ENCODE results near the gene SLC31A1.

DNA sequence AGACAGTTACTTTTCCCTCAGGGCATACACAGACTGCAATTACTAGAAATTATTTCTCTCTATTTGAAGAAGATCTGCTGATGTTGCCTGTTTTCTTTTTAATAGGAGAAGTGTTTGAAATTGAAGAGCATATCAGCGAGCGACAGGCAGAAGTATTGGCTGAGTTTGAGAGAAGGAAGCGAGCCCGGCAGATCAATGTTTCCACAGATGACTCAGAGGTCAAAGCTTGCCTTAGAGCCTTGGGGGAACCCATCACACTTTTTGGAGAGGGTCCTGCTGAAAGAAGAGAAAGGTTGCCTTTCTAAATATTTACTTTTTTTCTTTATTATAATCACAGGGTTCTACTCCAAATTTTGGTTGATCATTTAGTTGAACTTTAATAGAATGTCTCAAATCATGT is 57.5 kb downstream of the SLC31A1 start:
- TF ChIP-seq, protein P1, sequence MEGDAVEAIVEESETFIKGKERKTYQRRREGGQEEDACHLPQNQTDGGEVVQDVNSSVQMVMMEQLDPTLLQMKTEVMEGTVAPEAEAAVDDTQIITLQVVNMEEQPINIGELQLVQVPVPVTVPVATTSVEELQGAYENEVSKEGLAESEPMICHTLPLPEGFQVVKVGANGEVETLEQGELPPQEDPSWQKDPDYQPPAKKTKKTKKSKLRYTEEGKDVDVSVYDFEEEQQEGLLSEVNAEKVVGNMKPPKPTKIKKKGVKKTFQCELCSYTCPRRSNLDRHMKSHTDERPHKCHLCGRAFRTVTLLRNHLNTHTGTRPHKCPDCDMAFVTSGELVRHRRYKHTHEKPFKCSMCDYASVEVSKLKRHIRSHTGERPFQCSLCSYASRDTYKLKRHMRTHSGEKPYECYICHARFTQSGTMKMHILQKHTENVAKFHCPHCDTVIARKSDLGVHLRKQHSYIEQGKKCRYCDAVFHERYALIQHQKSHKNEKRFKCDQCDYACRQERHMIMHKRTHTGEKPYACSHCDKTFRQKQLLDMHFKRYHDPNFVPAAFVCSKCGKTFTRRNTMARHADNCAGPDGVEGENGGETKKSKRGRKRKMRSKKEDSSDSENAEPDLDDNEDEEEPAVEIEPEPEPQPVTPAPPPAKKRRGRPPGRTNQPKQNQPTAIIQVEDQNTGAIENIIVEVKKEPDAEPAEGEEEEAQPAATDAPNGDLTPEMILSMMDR (IDR thresholded peaks at IDR 0.05): no peak
- no peak for TF ChIP-seq EZH2 (IDR thresholded peaks at IDR 0.05; ENCODE audit: borderline replicate concordance, insufficient read depth, low read depth, low read length, poor library complexity, severe bottlenecking)

Data from B cell (primary cell).